GM23338 (cell line): ENCODE data around the gene HOXB4. TPM values are rescaled to one million over a fixed set of nuclear protein-coding genes. Genes with fewer than 3 reads are reported as not detected.

ENCODE experiments used
- ATAC-seq: fragments of 200-7000 bp; cut with Tn5 transposase; 3 replicates; pipeline ENCODE4 v1.9.1; 2020
- DNase-seq: peaks from one replicate; pipeline ENCODE4 v3.0.0-alpha.2; 2015; ENCODE audit warnings: low spot score
- H2AFZ ChIP-seq: fragments of 200-600 bp; sonication (generic); 2 replicates; pipeline ENCODE4 v1.8.0; 2016; ENCODE audit warnings: antibody characterized with exemption, mild to moderate bottlenecking, moderate library complexity
- H3F3A ChIP-seq: fragments of 200-600 bp; sonication (generic); replicated peaks from 2 replicates; pipeline ENCODE4 v1.8.0; 2017; ENCODE audit warnings: antibody characterized with exemption, mixed run types, low read depth
- H3K27ac ChIP-seq: fragments of 200-600 bp; sonication (generic); 2 replicates; pipeline ENCODE4 v1.6.1; 2016; ENCODE audit warnings: low read depth
- H3K27me3 ChIP-seq: fragments of 200-600 bp; sonication (generic); 2 replicates; pipeline ENCODE4 v1.8.0; 2016; ENCODE audit warnings: mild to moderate bottlenecking, mixed run types, moderate library complexity; ENCODE audit not compliant: insufficient read depth
- H3K36me3 ChIP-seq: fragments of 200-600 bp; sonication (generic); 2 replicates; pipeline ENCODE4 v1.8.0; 2016; ENCODE audit warnings: mild to moderate bottlenecking; ENCODE audit not compliant: insufficient read depth
- H3K4me1 ChIP-seq: fragments of 200-600 bp; sonication (generic); 2 replicates; pipeline ENCODE4 v1.8.0; 2016; ENCODE audit warnings: mild to moderate bottlenecking, moderate library complexity; ENCODE audit not compliant: insufficient read depth
- H3K4me2 ChIP-seq: fragments of 200-600 bp; sonication (generic); 2 replicates; pipeline ENCODE4 v1.7.1; 2017; ENCODE audit warnings: mixed run types
- H3K4me3 ChIP-seq: fragments of 200-600 bp; sonication (generic); 2 replicates; pipeline ENCODE4 v1.6.1; 2016; ENCODE audit warnings: mixed run types
- H3K79me2 ChIP-seq: fragments of 200-600 bp; sonication (generic); replicated peaks from 2 replicates; pipeline ENCODE4 v1.8.0; 2017; ENCODE audit warnings: mild to moderate bottlenecking; ENCODE audit not compliant: insufficient read depth
- H3K9me2 ChIP-seq: fragments of 200-600 bp; sonication (generic); 2 replicates; pipeline ENCODE4 v1.8.0; 2017; ENCODE audit not compliant: insufficient read depth
- H4K20me1 ChIP-seq: fragments of 200-600 bp; sonication (generic); replicated peaks from 2 replicates; pipeline ENCODE4 v1.8.0; 2017; ENCODE audit warnings: mild to moderate bottlenecking; ENCODE audit not compliant: insufficient read depth
- H3K27ac Mint-ChIP-seq: 2 replicates; pipeline ENCODE4 v1.8.0; 2020; ENCODE audit warnings: inconsistent platforms, mild to moderate bottlenecking, moderate library complexity, mixed read lengths
- H3K27me3 Mint-ChIP-seq: 3 replicates; pipeline ENCODE4 v1.8.0; 2022; ENCODE audit warnings: low read depth, mild to moderate bottlenecking, moderate library complexity, mixed read lengths, inconsistent platforms; ENCODE audit not compliant: insufficient read depth, poor library complexity
- H3K36me3 Mint-ChIP-seq: 3 replicates; pipeline ENCODE4 v1.8.0; 2021; ENCODE audit warnings: low read depth, mild to moderate bottlenecking, inconsistent platforms, moderate library complexity, mixed read lengths
- H3K4me1 Mint-ChIP-seq: 3 replicates; pipeline ENCODE4 v1.8.0; 2020; ENCODE audit warnings: mild to moderate bottlenecking, inconsistent platforms, mixed read lengths
- H3K4me3 Mint-ChIP-seq: 3 replicates; pipeline ENCODE4 v1.8.0; 2021; ENCODE audit warnings: moderate library complexity, mild to moderate bottlenecking, inconsistent platforms, mixed read lengths
- H3K9me3 Mint-ChIP-seq: 3 replicates; pipeline ENCODE4 v1.8.0; 2020; ENCODE audit warnings: moderate library complexity, mild to moderate bottlenecking, inconsistent platforms, mixed read lengths
- CTCF ChIP-seq, 2 experiments: fragments of 200-600 bp in 1 of 2; sonication (generic) in 1 of 2; conservative IDR thresholded peaks; 2 replicates each; pipeline versions ENCODE4 v1.5.1 to v1.6.1; 2016 to 2017; ENCODE audit warnings: antibody characterized with exemption in 2 of 2, low read depth in 2 of 2, mild to moderate bottlenecking in 2 of 2, moderate library complexity in 1 of 2
- EZH2 ChIP-seq: fragments of 200-600 bp; sonication (generic); IDR thresholded peaks from one replicate; pipeline ENCODE4 v1.8.0; 2017; ENCODE audit warnings: antibody characterized with exemption, mild to moderate bottlenecking, low read depth; ENCODE audit not compliant: unreplicated experiment
- EZH2phosphoT487 ChIP-seq: fragments of 200-600 bp; sonication (generic); IDR thresholded peaks from one replicate; pipeline ENCODE4 v1.8.1; 2018; ENCODE audit warnings: antibody characterized with exemption; ENCODE audit not compliant: unreplicated experiment
- JUNB ChIP-seq: IDR thresholded peaks from one replicate; pipeline ENCODE4 v1.6.1; 2016; ENCODE audit warnings: antibody characterized with exemption; ENCODE audit not compliant: unreplicated experiment
- ZNF331 ChIP-seq: fragments of 250-450 bp; sonication (Bioruptor Pico); IDR thresholded peaks from 2 replicates; pipeline ENCODE4 v1.5.0; 2020; ENCODE audit warnings: low read depth, mild to moderate bottlenecking, moderate library complexity
- polyA plus RNA-seq: library from polyadenylated mRNA; unstranded; fragments of >200 nt; fragmentation: Nextera tagmentation; extraction: Ambion mirVana; gene quantifications from 2 replicates; pipeline ENCODE4 v1.2.1, GENCODE V29; 2016
- total RNA-seq: library from RNA; depleted of rRNA; stranded (reverse); fragments of >200 nt; shearing (Covaris generic); gene quantifications from 2 replicates; pipeline ENCODE4 v1.2.3, GENCODE V29; 2014

Gene HOXB4
- total and polyA plus RNA-seq, 2 experiments from 2014 or later: not detected

GRCh38 chr17:48596000-48596734 lies 18.0 kb upstream of the HOXB4 start:
- Mint-ChIP-seq H3K4me1 (peaks cover 33% of the 10 kb centered on the region), H3K9me3 (no peaks in the 10 kb centered on the region; the same call in 2 of the 3 replicates), H3K4me3 (peak overlapping the region; percentile 52), H3K36me3 (peaks cover 3% of the 10 kb centered on the region; the same call in 1 of the 3 replicates), H3K27me3 (peaks cover 100% of the 10 kb centered on the region), H3K27ac (no peak overlapping the region)
- ATAC-seq: no peak
- H2AFZ ChIP-seq: no peak overlapping the region
- peak overlapping the region; percentile 73 for H3K4me2 ChIP-seq
- H3K4me3 ChIP-seq: peak overlapping the region; percentile 41; the same call in 1 of the 2 replicates
- no peak for DNase-seq
- H3K36me3 ChIP-seq: no peaks in the 10 kb centered on the region
- no peaks in the 10 kb centered on the region for H3K79me2 ChIP-seq
- no peak overlapping the region for H3K27ac ChIP-seq
- peaks cover 54% of the 10 kb centered on the region for H3F3A ChIP-seq
- TF ChIP-seq EZH2 (peak; percentile 95), JUNB (no peak)
- H3K27me3 ChIP-seq: peaks cover 100% of the 10 kb centered on the region
- H3K9me2 ChIP-seq: no peaks in the 10 kb centered on the region
- H4K20me1 ChIP-seq: peaks cover 52% of the 10 kb centered on the region
- H3K4me1 ChIP-seq: peaks cover 46% of the 10 kb centered on the region

- Mint-ChIP-seq H3K27me3 (peaks cover 100% of the 10 kb centered on the region), H3K36me3 (peaks cover 3% of the 10 kb centered on the region; the same call in 1 of the 3 replicates), H3K9me3 (no peaks in the 10 kb centered on the region; the same call in 2 of the 3 replicates), H3K4me1 (peaks cover 34% of the 10 kb centered on the region), H3K4me3 (peak overlapping the region; percentile 36; the same call in 1 of the 3 replicates), H3K27ac (no peak overlapping the region)
- H3K9me2 ChIP-seq: no peaks in the 10 kb centered on the region
- H4K20me1 ChIP-seq: peaks cover 48% of the 10 kb centered on the region
- H3F3A ChIP-seq: peaks cover 55% of the 10 kb centered on the region
- H3K27me3 ChIP-seq: peaks cover 100% of the 10 kb centered on the region
- H3K4me3 ChIP-seq: 0 out of 2 replicates have a peak overlapping the region, but pooled peaks have one; percentile 41
- H2AFZ ChIP-seq: no peak overlapping the region
- TF ChIP-seq EZH2 (peak; percentile 74), CTCF (conservative IDR thresholded peaks at IDR 0.05; ENCODE audit: low read depth in 2 of 2) (no peak), ZNF331 (no peak), EZH2phosphoT487 (peak; percentile 13)
- H3K4me2 ChIP-seq: peak overlapping the region; percentile 73; the same call in 1 of the 2 replicates
- ATAC-seq (no peak), DNase-seq (no peak)
- no peaks in the 10 kb centered on the region for H3K36me3 ChIP-seq
- H3K4me1 ChIP-seq: peaks cover 48% of the 10 kb centered on the region
- H3K79me2 ChIP-seq: no peaks in the 10 kb centered on the region
- H3K27ac ChIP-seq: no peak overlapping the region
Observed at GRCh38 chr17:48595278-48595999, 17.3 kb upstream of the HOXB4 start.
